HK-2 (cell line): ENCODE measurements around the gene FAT2.
"Not testable (repeated sequence)": the region's sequence is repeated elsewhere in the genome, so short reads cannot be mapped to it uniquely, and the experiment has no call there.

Experiments
- DNase-seq: peaks from one replicate; pipeline ENCODE4 v3.0.0-alpha.2; 2018; ENCODE audit not compliant: unreplicated experiment

Gene FAT2

GRCh38 chr5:151614565-151614964 is 23.4 kb upstream of the FAT2 start:
- no peak for DNase-seq

DNA sequence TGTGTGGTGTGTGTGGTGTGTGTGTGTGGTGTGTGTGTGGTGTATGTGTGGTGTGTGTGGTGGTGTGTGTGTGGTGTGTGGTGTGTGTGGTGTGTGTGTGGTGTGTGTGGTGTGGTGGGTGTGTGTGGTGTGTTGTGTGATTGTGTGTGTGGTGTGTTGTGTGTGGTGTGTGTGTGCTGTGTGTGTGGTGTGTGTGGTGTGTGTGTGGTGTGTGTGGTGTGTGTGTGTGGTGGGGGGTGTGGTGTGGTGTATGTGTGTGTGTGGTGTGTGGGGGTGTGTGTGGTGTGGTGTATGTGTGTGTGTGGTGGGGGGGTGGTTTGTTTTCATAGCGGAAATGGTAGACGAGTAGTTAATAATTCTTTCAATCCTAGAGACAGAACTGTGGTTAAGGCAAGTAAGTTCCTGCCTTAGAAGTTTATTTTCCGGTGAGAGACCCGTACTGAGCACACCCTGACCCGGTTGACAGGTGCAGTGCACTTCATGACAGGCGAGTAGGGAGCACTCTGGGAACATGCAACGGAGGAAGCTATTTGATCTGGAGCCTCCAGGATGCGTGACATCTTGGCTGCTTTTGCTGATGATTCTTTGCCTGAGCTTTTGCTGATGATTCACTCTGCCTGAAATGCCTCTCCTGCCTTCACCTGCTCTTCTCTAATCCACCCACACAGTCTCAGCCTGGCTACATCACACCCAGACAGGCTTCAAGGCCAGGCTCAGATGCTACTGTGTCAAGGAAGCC is 21.7 kb upstream of the FAT2 start:
- peak; percentile 33 for DNase-seq

DNA sequence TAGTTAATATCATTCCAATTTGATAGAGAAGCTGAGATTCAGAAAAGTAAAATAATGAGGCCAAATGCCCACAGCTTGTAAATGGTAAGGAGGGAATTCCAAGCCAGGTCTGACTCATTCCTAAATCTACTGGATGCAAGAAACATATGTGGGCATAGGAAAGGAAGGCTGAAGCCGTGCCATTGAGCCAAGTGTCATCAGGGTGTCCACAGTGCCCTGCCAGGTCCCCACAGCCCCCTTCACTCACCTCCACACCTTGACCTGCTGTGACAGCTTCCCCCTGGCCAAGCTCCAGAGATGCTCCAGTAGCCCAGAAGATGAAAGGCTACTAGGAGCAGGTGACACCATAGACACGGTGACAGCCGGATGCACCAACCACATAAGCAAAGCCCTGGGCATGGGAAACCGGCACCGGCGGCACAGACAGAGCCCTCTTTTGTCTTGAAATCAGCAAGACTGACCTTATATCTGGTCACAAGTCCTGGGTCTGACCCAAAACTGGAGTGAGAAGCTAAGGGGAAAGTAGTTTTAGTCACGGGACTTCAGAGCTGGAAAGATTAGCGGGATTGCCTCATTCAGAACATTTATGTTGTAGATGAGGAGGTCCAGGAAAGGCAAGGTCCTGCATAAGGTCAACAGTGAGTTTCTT is 20.1 kb upstream of the FAT2 start:
- DNase-seq = no peak

GRCh38 chr5:151608522-151608921 is 17.4 kb upstream of the FAT2 start:
- DNase-seq = no peak

DNA sequence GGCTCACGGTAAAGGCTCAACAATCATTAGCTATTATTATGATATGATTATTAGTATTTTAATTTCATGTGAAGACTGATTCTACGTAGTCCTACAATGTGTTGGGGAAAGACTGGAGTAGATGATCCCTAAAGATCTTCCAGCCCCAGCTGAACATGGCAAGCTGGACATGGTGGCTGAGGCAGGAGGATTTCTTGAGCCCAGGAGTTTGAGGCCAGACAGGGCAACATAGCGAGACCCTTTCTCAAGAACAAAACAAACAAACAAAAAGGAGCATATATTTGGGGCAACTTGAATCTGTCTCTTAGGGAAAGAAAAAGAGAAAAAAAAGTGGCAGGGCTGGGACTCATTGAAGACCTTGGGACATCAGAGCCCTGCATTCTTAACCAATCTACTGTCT is 16.2 kb upstream of the FAT2 start:
- DNase-seq = no peak

DNA sequence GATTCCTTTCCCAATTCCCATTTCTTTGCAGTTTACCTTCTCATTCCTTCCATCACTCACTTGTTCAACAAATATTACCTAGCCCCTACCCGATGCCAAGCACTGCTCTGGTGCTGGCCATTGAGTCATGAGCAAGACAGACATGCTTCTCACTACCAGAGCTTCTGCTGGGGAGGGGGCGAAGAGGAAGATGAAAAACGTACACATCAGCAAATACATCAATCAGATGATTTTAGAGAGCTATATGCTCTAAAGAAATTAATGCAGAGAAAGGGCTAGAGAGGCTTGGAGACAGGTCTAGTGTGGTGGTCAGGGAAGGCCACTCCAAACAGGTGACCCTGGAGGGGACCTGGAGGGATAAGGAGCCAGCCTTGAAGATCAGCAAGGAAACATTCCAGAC is 14.4 kb upstream of the FAT2 start:
- no peak for DNase-seq

DNA sequence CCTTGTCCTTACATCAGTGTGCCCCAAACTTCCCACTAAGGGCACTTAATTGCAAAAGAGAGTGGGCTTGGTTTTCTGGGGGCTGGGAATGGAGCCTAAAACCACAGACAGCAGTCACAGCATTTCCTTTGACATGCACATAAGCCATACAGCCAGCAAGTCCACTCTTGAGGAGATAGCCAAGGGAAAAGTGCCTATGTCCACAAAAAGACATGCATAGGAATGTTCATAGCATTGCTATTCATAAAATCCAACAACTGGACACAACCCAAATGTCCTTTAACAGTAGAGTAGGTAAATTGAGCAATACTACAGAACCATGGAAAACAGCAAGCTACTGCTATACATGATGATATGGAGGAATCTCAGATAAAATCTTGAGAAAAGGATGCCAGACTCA is 11.7 kb upstream of the FAT2 start:
- DNase-seq = no peak

GRCh38 chr5:151601391-151601790 is 10.3 kb upstream of the FAT2 start:
- DNase-seq = no peak

- no peak for DNase-seq
These were observed 9.0 kb upstream of the FAT2 start for GRCh38 chr5:151600069-151600665.

- DNase-seq = no peak
These were observed 7.9 kb upstream of the FAT2 start for GRCh38 chr5:151598984-151599383.

- DNase-seq = no peak
These were observed 7.4 kb upstream of the FAT2 start for GRCh38 chr5:151598549-151598948.

GRCh38 chr5:151597749-151598148 is 6.6 kb upstream of the FAT2 start:
- no peak for DNase-seq

DNA sequence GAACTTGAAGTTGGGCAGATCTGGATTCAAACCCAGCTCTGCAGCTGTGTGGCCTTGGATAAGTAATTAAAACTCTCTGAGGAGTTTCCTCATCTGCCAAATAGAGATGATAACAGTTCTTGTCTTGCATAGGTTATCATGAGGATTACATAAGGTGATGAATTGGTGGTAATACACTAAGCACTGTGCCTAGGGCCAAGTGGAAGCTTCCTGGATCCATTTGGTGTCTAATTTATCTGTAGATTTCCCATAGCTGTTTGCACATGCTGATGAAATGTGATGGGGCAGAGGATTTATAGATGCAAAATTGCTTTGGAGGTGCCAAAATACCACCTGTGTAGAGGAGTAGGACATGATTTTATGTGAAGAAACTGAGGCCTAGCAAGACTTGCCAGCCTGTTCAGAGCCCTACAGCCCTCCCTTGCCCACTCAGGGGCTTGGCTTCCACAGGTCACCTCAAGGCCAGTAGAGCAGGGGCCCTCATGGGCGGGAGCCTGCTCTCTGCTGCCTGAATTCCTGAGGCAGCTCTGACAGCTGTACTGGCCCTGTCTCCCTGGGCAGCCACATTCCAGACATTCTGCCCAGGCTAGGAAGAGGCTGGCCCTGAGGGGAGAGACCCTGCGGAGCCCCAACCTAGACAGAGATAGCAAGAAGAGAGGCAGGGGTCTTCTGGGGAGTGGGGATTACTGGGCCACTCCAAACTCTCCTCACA is 5.9 kb upstream of the FAT2 start:
- no peak for DNase-seq

DNA sequence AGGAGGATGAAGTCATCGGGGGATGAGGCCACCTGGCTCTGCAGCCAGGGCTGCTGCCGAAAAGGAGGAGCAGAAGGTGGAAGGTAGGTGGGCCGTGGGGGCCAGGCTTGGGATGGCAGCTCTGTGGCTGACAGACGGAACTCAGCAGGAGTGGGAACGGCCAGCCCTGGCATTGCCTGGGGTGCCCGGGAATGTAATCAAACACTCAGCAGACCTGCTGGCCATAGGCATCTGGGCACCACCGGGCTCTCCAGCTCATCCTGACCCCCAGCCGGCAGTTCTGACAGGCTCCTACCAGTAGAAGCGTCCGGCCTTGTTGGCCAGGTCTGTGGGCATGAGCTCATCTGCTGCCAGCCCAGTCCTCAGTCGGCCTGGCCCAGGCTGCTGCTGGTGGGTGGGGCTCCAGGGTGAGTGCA is 4.3 kb upstream of the FAT2 start:
- no peak for DNase-seq

DNA sequence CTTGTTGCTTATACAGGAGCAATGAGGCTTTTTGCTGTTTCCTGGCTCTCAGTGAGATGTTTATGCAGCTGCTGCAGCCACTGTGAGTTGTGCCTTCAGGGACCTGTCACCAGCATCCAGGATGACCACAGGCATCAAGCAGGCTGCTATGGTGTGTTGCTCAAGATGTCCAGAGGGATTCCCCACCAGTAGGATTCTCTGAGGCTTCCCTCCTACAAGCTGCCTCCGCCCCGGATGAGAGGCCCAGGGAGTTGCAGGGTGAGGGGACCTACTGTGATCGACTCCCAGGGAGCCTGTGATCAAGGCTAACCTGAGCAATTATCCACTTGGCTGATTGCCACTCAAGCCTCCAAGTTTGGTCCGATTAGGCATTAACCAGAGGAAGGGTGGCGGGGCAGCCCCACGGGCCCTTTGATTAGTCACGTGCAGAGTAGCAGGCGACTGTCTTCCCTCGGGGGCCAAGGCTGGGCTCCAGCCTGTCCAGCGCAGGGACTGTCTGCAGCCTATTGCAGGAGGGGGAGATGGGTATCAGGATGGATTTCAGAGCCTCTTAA is 1.8 kb upstream of the FAT2 start:
- peak; percentile 44 for DNase-seq

- DNase-seq = no peak
These were observed 1.1 kb downstream of the FAT2 start for GRCh38 chr5:151589878-151590570.

DNA sequence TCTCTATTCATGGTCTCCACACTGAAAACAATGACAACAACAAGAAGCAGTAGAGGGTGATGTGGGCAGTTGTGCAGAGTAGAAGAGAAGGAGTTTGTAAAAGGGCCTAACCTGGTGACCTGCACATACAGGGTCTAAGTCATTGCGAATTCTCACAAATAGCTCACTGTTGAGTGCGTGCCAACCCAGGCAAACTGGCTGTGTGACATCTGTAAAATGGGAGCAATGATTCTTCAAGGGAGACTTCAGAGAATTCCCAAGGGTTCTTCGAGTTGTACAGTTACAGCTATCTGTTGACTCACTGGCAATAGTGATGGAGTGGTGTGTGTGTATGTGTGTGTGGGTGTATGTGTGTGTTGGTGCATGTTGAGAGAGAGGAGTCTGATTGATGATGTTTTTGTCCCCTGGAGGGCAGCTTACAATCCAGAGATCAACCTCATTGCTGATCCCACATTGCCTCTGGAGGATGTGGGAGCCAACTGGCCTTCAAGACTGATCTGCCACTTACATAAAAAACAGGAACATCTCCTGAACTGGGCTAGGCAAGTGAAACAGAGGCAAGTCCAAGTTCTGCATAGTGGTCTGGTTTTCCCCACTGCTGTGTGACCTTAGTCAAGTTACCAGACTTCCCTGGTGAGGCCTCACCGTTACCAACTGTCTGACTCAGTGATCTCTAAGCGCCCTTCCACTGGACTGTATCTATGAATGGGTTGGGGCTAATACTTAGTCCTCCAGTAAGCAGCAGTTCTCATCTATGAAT is 3.2 kb downstream of the FAT2 start:
- no peak for DNase-seq

DNA sequence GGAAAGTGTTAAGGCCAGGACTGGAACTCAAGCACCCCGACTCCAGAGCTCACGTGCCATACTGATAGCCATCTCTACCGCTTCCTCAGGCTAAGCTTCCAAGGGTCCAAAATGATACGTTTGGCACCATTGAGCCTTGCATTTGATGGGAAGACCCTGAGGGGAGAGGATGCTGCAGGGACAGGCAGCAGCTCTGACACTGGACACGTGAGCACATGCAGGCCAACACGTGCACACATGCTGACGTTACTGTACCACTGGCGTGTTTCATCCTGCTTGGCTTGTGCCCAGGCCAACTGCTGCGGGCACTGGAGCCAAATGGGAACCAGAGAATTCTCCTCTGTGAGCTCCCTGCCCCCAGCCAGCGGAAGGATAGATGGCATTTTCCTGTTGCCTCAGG is 5.2 kb downstream of the FAT2 start:
- DNase-seq = no peak

DNA sequence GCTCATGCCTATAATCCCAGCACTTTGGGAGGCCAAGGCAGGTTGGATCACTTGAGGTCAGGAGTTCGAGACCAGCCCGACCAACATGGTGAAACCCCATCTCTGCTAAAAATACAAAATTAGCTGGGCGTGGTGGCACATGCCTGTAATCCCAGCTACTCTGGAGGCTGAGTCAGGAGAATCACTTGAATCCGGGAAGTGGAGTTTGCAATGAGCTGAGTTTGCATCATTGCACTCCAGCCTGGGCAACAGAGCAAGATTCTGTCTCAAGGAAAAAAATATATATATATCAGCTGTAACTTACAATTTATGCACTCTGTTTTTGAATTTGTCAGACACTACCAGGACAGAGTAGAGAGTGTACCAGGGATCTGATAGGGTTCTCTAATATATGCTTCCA is 5.8 kb downstream of the FAT2 start:
- not testable (repeated sequence) for DNase-seq

- peak; percentile 36 for DNase-seq
These were observed 6.8 kb downstream of the FAT2 start for GRCh38 chr5:151584057-151584937.
